ENCODE data around the gene MTFP1. TPM values are rescaled to one million over a fixed set of nuclear protein-coding genes. Genes with fewer than 3 reads are reported as not detected.

Gene MTFP1
- total and polyA plus RNA-seq, 4 donors: 1.8 to 40.0 (median 25.5) TPM

GRCh38 chr22:30439836-30440235 lies 14.3 kb downstream of the MTFP1 start:
- no peak overlapping the region for H3K9ac ChIP-seq (ENCODE audit: insufficient read depth in 1 of 2, low read length in 2 of 2)
- no peaks in the 10 kb centered on the region for H3K27me3 ChIP-seq (ENCODE audit: control insufficient read depth in 3 of 3, insufficient read depth in 3 of 3, low read length in 2 of 3)
- no peak overlapping the region for H3K4me3 ChIP-seq
- TF ChIP-seq, protein P1, sequence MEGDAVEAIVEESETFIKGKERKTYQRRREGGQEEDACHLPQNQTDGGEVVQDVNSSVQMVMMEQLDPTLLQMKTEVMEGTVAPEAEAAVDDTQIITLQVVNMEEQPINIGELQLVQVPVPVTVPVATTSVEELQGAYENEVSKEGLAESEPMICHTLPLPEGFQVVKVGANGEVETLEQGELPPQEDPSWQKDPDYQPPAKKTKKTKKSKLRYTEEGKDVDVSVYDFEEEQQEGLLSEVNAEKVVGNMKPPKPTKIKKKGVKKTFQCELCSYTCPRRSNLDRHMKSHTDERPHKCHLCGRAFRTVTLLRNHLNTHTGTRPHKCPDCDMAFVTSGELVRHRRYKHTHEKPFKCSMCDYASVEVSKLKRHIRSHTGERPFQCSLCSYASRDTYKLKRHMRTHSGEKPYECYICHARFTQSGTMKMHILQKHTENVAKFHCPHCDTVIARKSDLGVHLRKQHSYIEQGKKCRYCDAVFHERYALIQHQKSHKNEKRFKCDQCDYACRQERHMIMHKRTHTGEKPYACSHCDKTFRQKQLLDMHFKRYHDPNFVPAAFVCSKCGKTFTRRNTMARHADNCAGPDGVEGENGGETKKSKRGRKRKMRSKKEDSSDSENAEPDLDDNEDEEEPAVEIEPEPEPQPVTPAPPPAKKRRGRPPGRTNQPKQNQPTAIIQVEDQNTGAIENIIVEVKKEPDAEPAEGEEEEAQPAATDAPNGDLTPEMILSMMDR (IDR thresholded peaks at IDR 0.05; ENCODE audit: control extremely low read depth, extremely low read depth): no peak
- H3K4me1 ChIP-seq (ENCODE audit: control insufficient read depth in 5 of 5, insufficient read depth in 5 of 5, low read length in 5 of 5): peaks cover 0 to 3% (median 0%) of the 10 kb centered on the region in 5 donors
- H3K27ac ChIP-seq (ENCODE audit: low read depth in 1 of 2, low read length in 1 of 2): no peak overlapping the region
- 89 to 93% methylated on average over 11 of the region's 11 CpGs for WGBS, 2 donors
- DNase-seq (no peak), ATAC-seq (ENCODE audit: insufficient read depth, low FRiP score) (no peak)
- H3K36me3 ChIP-seq (ENCODE audit: control insufficient read depth in 4 of 4, insufficient read depth in 4 of 4, low read length in 4 of 4): no peaks in the 10 kb centered on the region
- H3K9me3 ChIP-seq (ENCODE audit: control insufficient read depth in 4 of 4, insufficient read depth in 3 of 4, low read length in 3 of 4): peaks cover 0 to 4% (median 0%) of the 10 kb centered on the region in 4 donors

GRCh38 chr22:30441088-30441487 lies 15.5 kb downstream of the MTFP1 start:
- Histone ChIP-seq H3K9me3 (ENCODE audit: control insufficient read depth in 4 of 4, insufficient read depth in 3 of 4, low read length in 3 of 4) (no peaks in the 10 kb centered on the region), H3K27me3 (ENCODE audit: control insufficient read depth in 3 of 3, insufficient read depth in 3 of 3, low read length in 2 of 3) (no peaks in the 10 kb centered on the region), H3K27ac (ENCODE audit: low read depth in 1 of 2, low read length in 1 of 2) (no peak overlapping the region), H3K9ac (ENCODE audit: insufficient read depth in 1 of 2, low read length in 2 of 2) (no peak overlapping the region), H3K4me3 (no peak overlapping the region), H3K4me1 (ENCODE audit: control insufficient read depth in 5 of 5, insufficient read depth in 5 of 5, low read length in 5 of 5) (no peaks in the 10 kb centered on the region), H3K36me3 (ENCODE audit: control insufficient read depth in 4 of 4, insufficient read depth in 4 of 4, low read length in 4 of 4) (no peaks in the 10 kb centered on the region)
- WGBS, 2 donors: 78 to 84% methylated on average over 9 of the region's 9 CpGs
- no peak for DNase-seq
- ATAC-seq (ENCODE audit: insufficient read depth, low FRiP score): no peak
- TF ChIP-seq, protein P1 (IDR thresholded peaks at IDR 0.05; ENCODE audit: control extremely low read depth, extremely low read depth): no peak

DNA sequence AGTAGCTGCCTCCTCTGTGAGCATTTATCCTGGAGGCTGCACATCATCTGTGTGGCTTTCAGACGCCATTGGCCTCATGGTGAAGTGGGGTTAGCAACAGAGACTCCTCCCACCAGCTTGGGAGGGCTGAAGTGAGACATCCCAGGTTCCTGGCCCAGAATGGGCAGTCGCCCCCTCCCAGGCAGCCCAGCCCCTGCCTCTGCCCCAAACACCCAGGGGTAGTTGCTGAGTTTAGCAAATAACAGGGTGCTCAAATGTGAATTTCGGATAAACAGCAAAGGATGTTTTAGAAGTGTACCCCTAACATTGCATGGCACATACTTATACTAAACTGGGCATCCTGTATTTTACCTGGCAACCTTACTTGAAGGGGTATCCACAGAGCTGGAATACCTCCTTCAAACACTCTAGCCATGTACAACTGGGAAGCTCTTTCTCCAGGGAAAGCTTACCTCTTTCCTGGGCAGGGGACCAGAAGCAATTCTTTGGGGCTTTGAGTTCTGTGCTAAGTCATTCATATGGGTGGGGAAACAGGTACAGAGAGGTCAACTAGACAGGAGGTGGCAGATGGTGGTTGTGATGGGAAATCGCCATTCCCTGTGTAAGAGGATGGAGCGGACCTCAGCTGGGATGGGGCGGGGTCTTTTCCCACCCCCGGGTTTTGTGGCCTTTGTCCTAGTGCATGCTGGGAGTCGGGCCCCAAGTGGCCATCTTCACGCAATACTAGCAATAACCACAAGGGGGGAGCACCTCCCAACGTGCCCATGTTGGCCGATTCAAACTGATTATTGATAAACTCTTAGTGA lies 19.3 kb downstream of the MTFP1 start:
- ATAC-seq (ENCODE audit: insufficient read depth, low FRiP score) (peak; percentile 51), DNase-seq (peak; percentile 36 to 48 (median 46))
- H3K4me1 ChIP-seq (ENCODE audit: control insufficient read depth in 5 of 5, insufficient read depth in 5 of 5, low read length in 5 of 5): no peaks in the 10 kb centered on the region
- WGBS, 2 donors: 21 to 25% methylated on average over 11 of the region's 11 CpGs
- no peak overlapping the region for H3K4me3 ChIP-seq
- H3K9me3 ChIP-seq (ENCODE audit: control insufficient read depth in 4 of 4, insufficient read depth in 3 of 4, low read length in 3 of 4): no peaks in the 10 kb centered on the region
- no peak overlapping the region for H3K27ac ChIP-seq (ENCODE audit: low read depth in 1 of 2, low read length in 1 of 2)
- no peaks in the 10 kb centered on the region for H3K36me3 ChIP-seq (ENCODE audit: control insufficient read depth in 4 of 4, insufficient read depth in 4 of 4, low read length in 4 of 4)
- H3K27me3 ChIP-seq (ENCODE audit: control insufficient read depth in 3 of 3, insufficient read depth in 3 of 3, low read length in 2 of 3): no peaks in the 10 kb centered on the region
- TF ChIP-seq, protein P1 (IDR thresholded peaks at IDR 0.05; ENCODE audit: control extremely low read depth, extremely low read depth): peak; percentile 40
- H3K9ac ChIP-seq (ENCODE audit: insufficient read depth in 1 of 2, low read length in 2 of 2): no peak overlapping the region

All from lung (tissue), 12 donors.